Measurements from ENCODE around the gene PIK3R6.
A peak's percentile ranks its signal among the peaks of the same experiment; 100 is the strongest.

The PIK3R6 gene

GRCh38 chr17:8797621-8798175 is 69.8 kb downstream of the PIK3R6 start:
- no peak for DNase-seq (ENCODE audit: low read depth, low spot score)

- no peak for DNase-seq (ENCODE audit: low read depth, low spot score)
Observed at GRCh38 chr17:8794636-8795035, 72.8 kb downstream of the PIK3R6 start.

- no peak for DNase-seq (ENCODE audit: low read depth, low spot score)
Observed at GRCh38 chr17:8793649-8794048, 73.8 kb downstream of the PIK3R6 start.

- no peak for DNase-seq (ENCODE audit: low read depth, low spot score)
Observed at GRCh38 chr17:8792646-8793045, 74.8 kb downstream of the PIK3R6 start.

DNA sequence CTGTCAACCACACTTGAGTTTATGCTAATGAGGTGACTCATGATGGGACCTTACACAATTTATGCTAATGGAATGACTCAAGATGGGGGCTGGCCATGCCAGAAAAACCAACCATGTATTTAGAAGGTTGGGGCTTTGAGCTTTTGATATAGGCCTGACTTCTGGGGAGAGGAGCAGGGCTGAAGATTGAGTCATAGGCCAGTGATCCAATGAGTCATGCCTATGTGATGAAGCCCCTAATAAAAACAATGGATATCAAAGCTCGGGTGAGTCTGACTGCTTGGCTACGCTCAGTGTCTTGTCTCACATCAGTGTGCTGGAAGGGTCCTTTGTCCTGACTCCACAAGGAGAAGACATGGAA is 75.6 kb downstream of the PIK3R6 start:
- DNase-seq (ENCODE audit: low read depth, low spot score), result peak; percentile 83

- no peak for DNase-seq (ENCODE audit: low read depth, low spot score)
Observed at GRCh38 chr17:8791248-8791909, 76.1 kb downstream of the PIK3R6 start.

- DNase-seq (ENCODE audit: low read depth, low spot score), result no peak
Observed at GRCh38 chr17:8789743-8790142, 77.7 kb downstream of the PIK3R6 start.

DNA sequence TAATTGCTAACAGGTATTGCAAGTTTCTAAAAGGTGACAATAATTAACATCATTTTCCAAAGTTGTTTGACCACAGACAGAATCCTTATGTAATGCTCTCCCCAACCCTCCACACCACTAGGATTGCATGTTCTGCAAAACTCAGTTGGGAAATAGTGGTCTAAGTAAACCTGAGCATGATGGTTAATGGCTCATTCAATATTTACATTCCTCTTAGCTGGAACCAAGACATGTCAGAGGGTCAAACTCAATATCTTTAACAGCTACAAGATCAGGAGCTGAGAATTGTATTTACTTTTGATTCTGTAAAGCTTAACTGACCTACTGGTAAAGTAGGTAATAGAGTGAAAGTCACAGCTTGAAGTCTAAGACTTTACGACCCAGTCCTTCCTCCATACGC is 78.5 kb downstream of the PIK3R6 start:
- no peak for DNase-seq (ENCODE audit: low read depth, low spot score)

DNA sequence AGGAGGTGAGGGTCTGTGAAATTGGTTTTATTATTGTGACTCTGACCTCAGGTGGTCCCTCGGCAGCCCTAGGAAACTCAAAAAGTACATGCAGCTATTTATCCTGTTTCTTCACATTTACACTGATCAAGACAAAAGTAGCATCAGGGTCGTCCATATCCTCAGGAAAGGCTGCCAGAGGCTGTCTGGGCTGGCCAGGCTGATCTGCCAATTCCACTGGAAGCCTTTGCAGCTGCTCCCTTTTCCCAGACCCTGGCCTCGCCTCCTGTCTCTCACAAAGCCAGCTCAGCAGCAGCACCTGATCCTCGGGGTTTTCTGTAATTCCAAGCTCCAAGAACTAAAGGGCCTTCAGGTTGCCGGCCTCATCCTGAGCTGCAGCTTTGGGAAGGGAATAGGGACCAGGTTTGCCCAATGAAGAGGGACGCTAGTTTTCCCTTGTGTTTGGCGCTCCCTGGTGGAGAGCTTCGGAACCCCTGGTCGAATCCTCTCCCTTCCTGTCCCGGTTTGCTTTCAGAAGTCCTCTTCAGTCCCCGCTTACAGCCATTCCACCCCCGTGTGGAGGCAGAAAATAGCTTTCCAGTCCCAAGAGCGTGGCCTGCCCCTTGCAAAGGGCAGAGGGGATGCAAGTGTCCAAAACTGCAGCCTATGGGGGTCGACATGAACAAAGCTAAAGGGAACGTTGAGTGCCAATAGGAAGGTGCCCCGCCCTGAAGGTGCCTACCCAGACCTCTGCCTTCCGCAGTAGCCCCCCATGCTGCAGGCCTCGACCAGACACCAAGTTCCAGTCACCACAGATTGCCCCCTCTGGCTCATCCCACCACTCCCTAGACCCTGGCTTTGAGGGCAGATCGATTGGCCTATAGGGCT is 81.7 kb downstream of the PIK3R6 start:
- peak; percentile 79 for DNase-seq (ENCODE audit: low read depth, low spot score)

GRCh38 chr17:8782176-8782575 is 85.3 kb downstream of the PIK3R6 start:
- peak; percentile 12 for DNase-seq (ENCODE audit: low read depth, low spot score)

- no peak for DNase-seq (ENCODE audit: low read depth, low spot score)
Observed at GRCh38 chr17:8781776-8782175, 85.7 kb downstream of the PIK3R6 start.

DNA sequence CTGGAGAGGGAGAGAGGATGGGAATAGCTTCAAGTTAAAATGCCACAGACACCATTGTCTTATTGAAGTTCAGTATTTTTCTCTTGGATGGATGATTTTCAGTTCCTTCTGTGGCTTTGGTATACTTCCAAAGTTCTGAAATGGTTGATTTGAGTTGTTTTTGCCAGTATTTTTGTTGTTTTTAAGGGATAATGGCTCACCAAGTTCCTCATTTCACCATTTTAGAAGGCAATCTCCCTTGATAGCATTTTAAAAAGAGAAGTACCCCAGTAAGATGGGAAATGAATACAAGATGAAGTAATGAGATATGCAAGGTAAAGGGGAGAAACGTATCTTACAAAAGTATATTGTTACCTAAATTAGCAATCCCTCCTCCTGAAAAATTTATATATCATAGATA is 90.6 kb downstream of the PIK3R6 start:
- peak; percentile 23 for DNase-seq (ENCODE audit: low read depth, low spot score)

DNA sequence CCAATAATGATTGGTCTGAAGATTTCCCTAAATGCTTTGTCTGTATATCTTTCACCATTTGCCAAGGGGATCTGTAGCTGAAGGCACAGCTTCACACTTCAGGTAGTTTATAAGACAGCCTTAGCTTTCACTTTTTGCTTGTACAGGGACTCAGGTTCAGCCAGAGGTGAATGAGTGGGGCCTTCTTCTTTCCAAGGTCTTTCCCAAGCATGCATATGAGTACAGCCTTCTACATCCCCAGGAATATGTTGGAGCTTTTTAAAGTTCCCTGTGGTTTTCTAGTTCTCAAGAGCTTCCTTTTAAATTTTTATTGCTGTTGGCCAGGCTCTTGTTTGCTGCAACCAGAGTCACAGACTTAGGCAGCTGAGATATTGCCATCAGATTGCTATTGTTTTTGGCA is 91.2 kb downstream of the PIK3R6 start:
- DNase-seq (ENCODE audit: low read depth, low spot score), result peak; percentile 27

DNA sequence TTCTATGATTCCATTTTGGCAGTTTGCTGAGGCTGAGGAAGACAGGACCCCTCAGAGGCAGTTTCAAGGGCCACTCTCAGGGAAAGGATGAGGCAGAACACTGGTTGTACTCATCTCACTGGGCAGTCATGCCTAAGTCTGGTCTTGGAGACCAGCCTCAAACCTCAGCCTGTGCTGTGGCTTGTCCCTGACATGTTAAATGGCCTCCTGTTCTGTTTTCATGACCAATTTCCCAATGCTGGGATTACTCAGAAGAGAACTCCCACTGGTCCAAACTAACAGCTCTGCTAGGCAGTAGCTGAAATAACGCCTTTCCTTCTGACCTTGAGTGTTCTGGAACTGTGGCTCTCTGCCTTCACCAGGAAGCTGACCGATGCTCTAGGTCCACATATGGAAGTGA is 100.7 kb downstream of the PIK3R6 start:
- DNase-seq (ENCODE audit: low read depth, low spot score), result no peak

GRCh38 chr17:8762012-8762411 is 105.5 kb downstream of the PIK3R6 start:
- DNase-seq (ENCODE audit: low read depth, low spot score), result no peak

- no peak for DNase-seq (ENCODE audit: low read depth, low spot score)
Observed at GRCh38 chr17:8758137-8758596, 109.3 kb downstream of the PIK3R6 start, which contains the start of gene SPDYE4. Gene SPDYE4 (minus strand): TSS chr17:8758546. CDS start chr17:8758382, 164 bp downstream.

- DNase-seq (ENCODE audit: low read depth, low spot score), result no peak
Observed at GRCh38 chr17:8757189-8757588, 110.3 kb downstream of the PIK3R6 start.

GRCh38 chr17:8755590-8756255 is 111.8 kb downstream of the PIK3R6 start:
- DNase-seq (ENCODE audit: low read depth, low spot score), result no peak

DNA sequence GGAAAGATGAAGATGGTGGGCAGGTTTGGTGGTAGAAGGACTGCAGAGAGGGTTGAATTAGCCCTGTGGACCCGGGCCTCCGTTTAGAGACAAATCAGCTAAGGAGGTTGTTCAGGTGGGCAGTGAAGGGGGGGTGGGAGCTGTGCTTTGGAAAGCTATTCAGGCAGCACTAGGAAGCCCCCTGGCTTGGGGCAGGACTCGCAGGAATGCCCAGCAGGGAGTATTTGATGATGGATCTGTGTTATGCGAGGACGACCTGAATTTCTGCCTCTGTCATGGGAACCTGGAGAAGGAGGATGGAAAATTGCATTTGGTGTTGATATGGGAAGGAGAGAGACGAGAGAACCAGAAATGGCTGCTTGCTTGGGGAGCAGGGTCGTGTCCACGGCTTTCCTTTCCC is 112.6 kb downstream of the PIK3R6 start:
- DNase-seq (ENCODE audit: low read depth, low spot score), result no peak

- DNase-seq (ENCODE audit: low read depth, low spot score), result peak; percentile 23
Observed at GRCh38 chr17:8753976-8754440, 113.5 kb downstream of the PIK3R6 start.

GRCh38 chr17:8753136-8753975 is 114.1 kb downstream of the PIK3R6 start:
- DNase-seq (ENCODE audit: low read depth, low spot score), result no peak

All from astrocyte of the hippocampus (primary cell).